ENCODE measurements around the gene STK25.

- no peak for TF ChIP-seq POLR2A (IDR thresholded peaks at IDR 0.05; ENCODE audit: low read depth, low read length)
- TF ChIP-seq POLR2AphosphoS5 (IDR thresholded peaks at IDR 0.05; ENCODE audit: low read depth, low read length) = no peak
Observed at GRCh38 chr2:241495172-241496002, 13.0 kb downstream of the STK25 start.
